H1 (cell line): ENCODE measurements around the gene ALDH7A1. TPM values are rescaled to one million over a fixed set of nuclear protein-coding genes. Genes with fewer than 3 reads are reported as not detected.

Experiments
- CTCF ChIA-PET: fragments of 300-600 bp; sonication (Branson Sonifier 250); formaldehyde crosslinking; loops from one replicate; lab custom pipeline; 2021; ENCODE audit not compliant: partially characterized antibody; lab: Charles Lee
- POLR2A ChIA-PET: fragments of 300-600 bp; sonication (Branson Sonifier 250); formaldehyde crosslinking; loops from one replicate; lab custom pipeline; 2021; ENCODE audit warnings: inconsistent platforms; ENCODE audit not compliant: partially characterized antibody; lab: Charles Lee
- DNase-seq, 2 experiments: peaks; one replicate each; pipeline versions ENCODE4 v3.0.0 to v3.0.0-alpha.2; 2010 to 2022; ENCODE audit warnings: low spot score in 2 of 2, low read depth in 1 of 2, mixed read lengths in 1 of 2
- FAIRE-seq: peaks from 2 replicates; lab custom pipeline; 2011; peaks lifted over from hg19 to GRCh38; lab: Jason Lieb, UNC
- H2AFZ ChIP-seq: 2 replicates; pipeline ENCODE4 v1.8.1; 2012; ENCODE audit warnings: low read length, inconsistent platforms
- H2AK5ac ChIP-seq: 2 replicates; pipeline ENCODE4 v1.6.1; 2013; ENCODE audit warnings: low read depth, low read length
- H2BK120ac ChIP-seq: replicated peaks from 2 replicates; pipeline ENCODE3; 2013; ENCODE audit warnings: low read depth, low read length, inconsistent platforms
- H2BK12ac ChIP-seq: 2 replicates; pipeline ENCODE4 v1.6.1; 2013; ENCODE audit warnings: low read depth, low read length
- H2BK15ac ChIP-seq: 2 replicates; pipeline ENCODE4 v1.6.1; 2013; ENCODE audit warnings: low read length
- H2BK20ac ChIP-seq: 2 replicates; pipeline ENCODE4 v1.6.1; 2013; ENCODE audit warnings: low read length
- H2BK5ac ChIP-seq: 2 replicates; pipeline ENCODE4 v1.6.1; 2013; ENCODE audit warnings: low read depth, low read length
- H3K14ac ChIP-seq: 2 replicates; pipeline ENCODE4 v1.6.1; 2013; ENCODE audit warnings: inconsistent platforms; ENCODE audit not compliant: insufficient read length
- H3K18ac ChIP-seq: 2 replicates; pipeline ENCODE4 v1.6.1; 2013; ENCODE audit warnings: low read length; ENCODE audit errors: extremely low read depth
- H3K23ac ChIP-seq: 2 replicates; pipeline ENCODE4 v1.6.1; 2013; ENCODE audit warnings: inconsistent platforms; ENCODE audit not compliant: insufficient read length
- H3K23me2 ChIP-seq: 2 replicates; pipeline ENCODE4 v1.6.1; 2013; ENCODE audit warnings: low read depth, low read length
- H3K27ac ChIP-seq: 2 replicates; pipeline ENCODE4 v1.6.1; 2011; ENCODE audit warnings: low read depth, low read length, inconsistent platforms
- H3K27me3 ChIP-seq, 4 experiments: replicated peaks in 1 of 4; 1 replicate in 1 of 4; 2 replicates in 3 of 4; pipeline versions ENCODE4 v1.6.1 to v1.8.1; 2011 to 2013; ENCODE audit warnings: low read length in 3 of 4, mild to moderate bottlenecking in 3 of 4, inconsistent platforms in 2 of 4, mixed read lengths in 2 of 4, moderate library complexity in 1 of 4; ENCODE audit not compliant: control insufficient read depth in 3 of 4, insufficient read depth in 3 of 4; ENCODE audit errors: extremely low read depth in 1 of 4
- H3K36me3 ChIP-seq, 4 experiments: 2 replicates each; pipeline versions ENCODE4 v1.6.1 to v1.8.1; 2011 to 2013; ENCODE audit warnings: mild to moderate bottlenecking in 4 of 4, low read length in 3 of 4, moderate library complexity in 2 of 4, control low read depth in 1 of 4, inconsistent platforms in 1 of 4; ENCODE audit not compliant: insufficient read depth in 4 of 4, control insufficient read depth in 2 of 4
- H3K4ac ChIP-seq: replicated peaks from 2 replicates; pipeline ENCODE3; 2013; ENCODE audit warnings: low read length, low read depth, mixed read lengths, inconsistent platforms; ENCODE audit not compliant: insufficient read length
- H3K4me1 ChIP-seq, 4 experiments: replicated peaks in 1 of 4; 1 replicate in 1 of 4; 2 replicates in 3 of 4; pipeline versions ENCODE4 v1.6.1 to v1.8.1; 2011 to 2013; ENCODE audit warnings: low read length in 3 of 4, inconsistent platforms in 2 of 4, mixed read lengths in 1 of 4; ENCODE audit not compliant: insufficient read depth in 4 of 4, control insufficient read depth in 3 of 4
- H3K4me2 ChIP-seq, 2 experiments: 2 replicates each; pipeline versions ENCODE4 v1.6.1 to v1.8.1; 2011 to 2013; ENCODE audit warnings: low read depth in 2 of 2, low read length in 2 of 2, control low read depth in 1 of 2, inconsistent platforms in 1 of 2, mild to moderate bottlenecking in 1 of 2; ENCODE audit not compliant: insufficient read depth in 1 of 2
- H3K4me3 ChIP-seq, 4 experiments: fragments of 200-600, 300-600 bp in 1 of 4; sonication (generic), shearing (Covaris generic), sonication (Bioruptor Twin) in 1 of 4; 2 replicates each; pipeline versions ENCODE4 v1.5.1 to v1.8.1; 2011 to 2016; ENCODE audit warnings: low read length in 4 of 4, low read depth in 3 of 4, control low read depth in 2 of 4, inconsistent platforms in 2 of 4, mild to moderate bottlenecking in 2 of 4, mixed read lengths in 1 of 4, moderate library complexity in 1 of 4; ENCODE audit not compliant: insufficient read depth in 2 of 4; ENCODE audit errors: extremely low read depth in 1 of 4
- H3K56ac ChIP-seq: replicated peaks from 2 replicates; pipeline ENCODE3; 2013; ENCODE audit warnings: low read depth, mild to moderate bottlenecking, mixed read lengths, low read length, inconsistent platforms; ENCODE audit not compliant: insufficient read length
- H3K79me1 ChIP-seq: 2 replicates; pipeline ENCODE4 v1.6.1; 2013; ENCODE audit warnings: low read depth, low read length, control low read depth
- H3K79me2 ChIP-seq, 2 experiments: 2 replicates each; pipeline versions ENCODE4 v1.6.1 to v1.8.1; 2012 to 2013; ENCODE audit warnings: low read length in 2 of 2, mild to moderate bottlenecking in 2 of 2, inconsistent platforms in 1 of 2; ENCODE audit not compliant: insufficient read depth in 2 of 2, control insufficient read depth in 1 of 2
- H3K9ac ChIP-seq, 4 experiments: replicated peaks in 1 of 4; 1 replicate in 1 of 4; 2 replicates in 3 of 4; pipeline versions ENCODE4 v1.6.1 to v1.8.1; 2011 to 2013; ENCODE audit warnings: low read depth in 3 of 4, low read length in 3 of 4, control low read depth in 2 of 4, mild to moderate bottlenecking in 2 of 4, moderate library complexity in 2 of 4, inconsistent platforms in 1 of 4; ENCODE audit errors: extremely low read depth in 1 of 4
- H3K9me3 ChIP-seq, 2 experiments: 2 replicates each; pipeline versions ENCODE4 v1.6.1 to v1.8.1; 2012 to 2013; ENCODE audit warnings: mild to moderate bottlenecking in 2 of 2, moderate library complexity in 2 of 2, control low read depth in 1 of 2, inconsistent platforms in 1 of 2, low read depth in 1 of 2, low read length in 1 of 2, mixed read lengths in 1 of 2; ENCODE audit not compliant: insufficient read depth in 2 of 2
- H4K20me1 ChIP-seq, 2 experiments: replicated peaks in 1 of 2; 2 replicates each; pipeline versions ENCODE3 to v1.8.1; 2011 to 2013; ENCODE audit warnings: inconsistent platforms in 2 of 2, low read length in 2 of 2, mild to moderate bottlenecking in 1 of 2; ENCODE audit not compliant: insufficient read depth in 2 of 2, control insufficient read depth in 1 of 2
- H4K5ac ChIP-seq: 2 replicates; pipeline ENCODE4 v1.6.1; 2013; ENCODE audit warnings: low read length, low read depth, mixed read lengths, inconsistent platforms; ENCODE audit not compliant: insufficient read length
- H4K8ac ChIP-seq: 2 replicates; pipeline ENCODE4 v1.8.0; 2013; ENCODE audit warnings: mild to moderate bottlenecking, moderate library complexity, low read length, inconsistent platforms; ENCODE audit not compliant: insufficient read depth; ENCODE audit errors: extremely low read depth
- H4K91ac ChIP-seq: replicated peaks from 2 replicates; pipeline ENCODE3; 2013; ENCODE audit warnings: low read length, mixed read lengths, inconsistent platforms; ENCODE audit not compliant: insufficient read length
- CTCF ChIP-seq, 3 experiments: IDR thresholded peaks; 1 replicate in 2 of 3; 2 replicates in 1 of 3; pipeline versions ENCODE4 v1.5.1 to v1.6.1; 2011; ENCODE audit warnings: low read length in 3 of 3, mild to moderate bottlenecking in 3 of 3, inconsistent platforms in 2 of 3, low read depth in 1 of 3, moderate library complexity in 1 of 3; ENCODE audit not compliant: insufficient read depth in 1 of 3; ENCODE audit errors: control extremely low read depth in 1 of 3
- FOSL1 ChIP-seq: IDR thresholded peaks from 2 replicates; pipeline ENCODE4 v1.6.1; 2011; ENCODE audit warnings: mild to moderate bottlenecking, low read depth, low read length, moderate library complexity; ENCODE audit not compliant: insufficient read depth
- RAD21 ChIP-seq, 2 experiments: IDR thresholded peaks in 1 of 2; conservative IDR thresholded peaks in 1 of 2; 2 replicates each; pipeline ENCODE4 v1.6.1; 2011; ENCODE audit warnings: low read depth in 2 of 2, low read length in 2 of 2, improper control_type of control experiment in 1 of 2, inconsistent platforms in 1 of 2, mild to moderate bottlenecking in 1 of 2, moderate library complexity in 1 of 2
- RNF2 ChIP-seq: fragments of 200-900, 300-1000 bp; sonication (generic); IDR thresholded peaks from 2 replicates; pipeline ENCODE4 v1.7.1; 2016; ENCODE audit warnings: borderline replicate concordance, low read depth, mild to moderate bottlenecking, antibody characterized with exemption, low read length; ENCODE audit not compliant: poor library complexity, severe bottlenecking; ENCODE audit errors: missing control alignments
- TEAD4 ChIP-seq: IDR thresholded peaks from 2 replicates; pipeline ENCODE4 v1.6.1; 2012; ENCODE audit warnings: low read depth, low read length, inconsistent platforms, mixed read lengths
- polyA plus RNA-seq, 7 experiments: library from polyadenylated mRNA; depleted of rRNA in 3 of 7; stranded (reverse) in 5 of 7; unstranded in 2 of 7; fragments of >200 nt in 5 of 7; fragments of 200-250 nt in 2 of 7; gene quantifications; 1 replicate in 5 of 7; 2 replicates in 1 of 7; 4 replicates in 1 of 7; pipeline versions ENCODE4 v1.2.1 to v1.2.3, GENCODE V29; 2011 to 2013; ENCODE audit warnings: missing spikeins in 2 of 7, mixed read lengths in 2 of 7
- total RNA-seq: library from RNA; stranded (reverse); fragmentation: NEBNext Ultra II Directional; extraction: Animal tissue kit (Norgen Biotek cat#: 25700); gene quantifications from 2 replicates; pipeline ENCODE4 v1.2.1, GENCODE V29; 2021

The ALDH7A1 gene
- total and polyA plus RNA-seq, 2 of the 8 experiments (the other 6 are each of a cell fraction or from before 2014, with no cell fraction given), result 99.6 to 225 TPM

- no peak overlapping the region for H2BK12ac ChIP-seq
- no peak for TF ChIP-seq TEAD4
- no peak for TF ChIP-seq FOSL1
- no peak for TF ChIP-seq RAD21 (IDR thresholded peaks at IDR 0.05 in 1 of 2, conservative IDR thresholded peaks at IDR 0.05 in 1 of 2; ENCODE audit: low read depth in 2 of 2, low read length in 2 of 2)
- TF ChIP-seq RNF2, result no peak
- no peak for TF ChIP-seq CTCF (IDR thresholded peaks at IDR 0.05; ENCODE audit: control extremely low read depth in 1 of 3, insufficient read depth in 1 of 3, low read depth in 1 of 3, low read length in 3 of 3)
- TF ChIP-seq, all 59 proteins: peak for 0
- no peak overlapping the region for H2BK120ac ChIP-seq
- no peak overlapping the region for H3K56ac ChIP-seq
- H2BK20ac ChIP-seq, result no peak overlapping the region
- no peak overlapping the region for H4K5ac ChIP-seq
- no peaks in the 10 kb centered on the region for H3K9me3 ChIP-seq
- H3K27me3 ChIP-seq, result no peaks in the 10 kb centered on the region
- H3K23ac ChIP-seq, result no peak overlapping the region
- H3K18ac ChIP-seq, result no peak overlapping the region
- H2BK5ac ChIP-seq, result no peak overlapping the region
- no peak overlapping the region for H2AK5ac ChIP-seq
- H3K79me2 ChIP-seq, result no peaks in the 10 kb centered on the region
- no peak overlapping the region for H4K91ac ChIP-seq
- no peak overlapping the region for H4K8ac ChIP-seq
- H3K23me2 ChIP-seq, result no peaks in the 10 kb centered on the region
- ChIA-PET CTCF (interaction anchor here (0.9 to 11.4 kb wide), 5 partner anchors 8 to 182 kb away, joined by 3 to 87 read pairs (median 4); partner anchors contain the start of gene GRAMD2B), POLR2A (no interaction called here)
- no peaks in the 10 kb centered on the region for H4K20me1 ChIP-seq
- no peaks in the 10 kb centered on the region for H3K36me3 ChIP-seq
- DNase-seq (no peak), FAIRE-seq (no peak)
- H3K79me1 ChIP-seq, result no peaks in the 10 kb centered on the region
- no peak overlapping the region for H3K27ac ChIP-seq
- H3K9ac ChIP-seq, result no peak overlapping the region
- no peak overlapping the region for H2AFZ ChIP-seq
- H3K4me2 ChIP-seq, result no peak overlapping the region
- peaks cover 0 to 2% (median 0%) of the 10 kb centered on the region in 4 experiments; a peak in 2 of 7 replicates for H3K4me1 ChIP-seq
- no peak overlapping the region for H3K4ac ChIP-seq
- H2BK15ac ChIP-seq, result no peak overlapping the region
- no peak overlapping the region for H3K14ac ChIP-seq
- H3K4me3 ChIP-seq, result no peak overlapping the region
Measured at GRCh38 chr5:126520593-126520953, 74.4 kb downstream of the ALDH7A1 start.
